SH-SY5Y (cell line): Measurements from ENCODE around the gene DCAF4.

Experiments
- GATA2 ChIP-seq: IDR thresholded peaks from 2 replicates; pipeline ENCODE4 v1.6.1; 2011; ENCODE audit warnings: mild to moderate bottlenecking, low read depth, low read length
- GATA3 ChIP-seq: IDR thresholded peaks from 2 replicates; pipeline ENCODE4 v1.6.1; 2011; ENCODE audit warnings: low read depth, mild to moderate bottlenecking, low read length, moderate library complexity

DNA sequence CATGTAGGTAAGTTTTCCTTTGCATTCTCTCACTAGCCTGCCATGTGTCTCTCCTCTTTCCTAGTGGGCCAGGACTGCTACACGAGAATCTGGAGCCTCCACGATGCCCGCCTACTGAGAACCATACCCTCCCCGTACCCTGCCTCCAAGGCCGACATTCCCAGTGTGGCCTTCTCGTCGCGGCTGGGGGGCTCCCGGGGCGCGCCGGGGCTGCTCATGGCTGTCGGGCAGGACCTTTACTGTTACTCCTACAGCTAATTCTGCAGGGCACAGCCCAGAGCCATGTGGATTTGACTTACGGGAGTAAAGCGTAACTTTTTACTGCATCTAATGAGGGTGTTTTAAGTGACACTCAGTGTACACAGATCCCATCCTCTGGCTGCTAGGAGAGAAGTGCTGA lies 32.3 kb downstream of the DCAF4 start:
- TF ChIP-seq GATA2 (no peak), GATA3 (no peak)
